GM21717 (cell line): ENCODE data around the gene WRNIP1.

ENCODE experiments used
- ATAC-seq: cut with Tn5 transposase; IDR thresholded peaks from one replicate; pipeline ENCODE4 v1.9.1; 2021; ENCODE audit warnings: mild to moderate bottlenecking, moderate library complexity; ENCODE audit not compliant: unreplicated experiment

Gene WRNIP1

GRCh38 chr6:2765166-2765895 is at the start of gene WRNIP1:
WRNIP1 (plus strand) TSS chr6:2765393; CDS start chr6:2765623, 230 bp downstream.
- ATAC-seq = peak; percentile 82

GRCh38 chr6:2715737-2716136 is 49.5 kb upstream of the WRNIP1 start:
- no peak for ATAC-seq

GRCh38 chr6:2716936-2717700 is 48.1 kb upstream of the WRNIP1 start:
- no peak for ATAC-seq

- no peak for ATAC-seq
These were observed 46.7 kb upstream of the WRNIP1 start for GRCh38 chr6:2718334-2719092.

GRCh38 chr6:2719093-2719455 is 46.1 kb upstream of the WRNIP1 start:
- no peak for ATAC-seq

- ATAC-seq = no peak
These were observed 44.0 kb upstream of the WRNIP1 start for GRCh38 chr6:2721219-2721618.

GRCh38 chr6:2725364-2725988 is 39.7 kb upstream of the WRNIP1 start:
- ATAC-seq = no peak

GRCh38 chr6:2725999-2726567 is 39.1 kb upstream of the WRNIP1 start:
- ATAC-seq = peak; percentile 67

- ATAC-seq = no peak
These were observed 35.3 kb upstream of the WRNIP1 start for GRCh38 chr6:2729921-2730320.

GRCh38 chr6:2730353-2731107 is 34.7 kb upstream of the WRNIP1 start:
- ATAC-seq = no peak

- no peak for ATAC-seq
These were observed 33.8 kb upstream of the WRNIP1 start for GRCh38 chr6:2731281-2731909.

- ATAC-seq = no peak
These were observed 32.6 kb upstream of the WRNIP1 start for GRCh38 chr6:2732503-2733089.

GRCh38 chr6:2733324-2733723 is 31.9 kb upstream of the WRNIP1 start:
- ATAC-seq = peak; percentile 86

- ATAC-seq = no peak
These were observed 31.3 kb upstream of the WRNIP1 start for GRCh38 chr6:2733736-2734480.

- no peak for ATAC-seq
These were observed 30.6 kb upstream of the WRNIP1 start for GRCh38 chr6:2734488-2735166.

GRCh38 chr6:2737885-2738284 is 27.3 kb upstream of the WRNIP1 start:
- ATAC-seq = no peak

- no peak for ATAC-seq
These were observed 26.7 kb upstream of the WRNIP1 start for GRCh38 chr6:2738373-2738979.

GRCh38 chr6:2739335-2739734 is 25.9 kb upstream of the WRNIP1 start:
- no peak for ATAC-seq
